ENCODE results near the gene GPR78.

Gene GPR78

DNA sequence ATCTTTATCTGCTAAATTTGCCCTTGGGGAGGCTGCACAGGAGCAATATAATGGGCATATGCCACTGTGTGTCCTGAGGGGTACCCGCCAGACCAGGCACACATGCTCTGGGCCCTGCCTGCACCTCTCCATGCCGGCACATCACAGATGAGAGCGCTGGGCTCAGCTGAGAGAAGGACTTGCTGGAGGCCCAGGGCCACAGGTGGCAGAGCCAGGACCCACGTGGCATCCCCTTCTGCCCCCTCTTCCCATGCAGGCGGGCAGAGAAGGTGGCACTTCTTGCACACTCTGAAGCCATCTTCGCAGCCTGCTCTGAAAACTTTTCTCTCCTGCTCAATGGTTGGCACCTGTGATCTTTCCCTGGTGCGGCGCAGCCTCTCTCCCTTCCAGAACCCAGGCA, 32.5 kb downstream of the GPR78 start (continued):
- TF ChIP-seq ZBTB1 (tag by site-specific recombination; IDR thresholded peaks at IDR 0.05) (no peak), FEZF1 (tag by site-specific recombination; IDR thresholded peaks at IDR 0.05) (no peak), ZNF366 (tag by site-specific recombination; conservative IDR thresholded peaks at IDR 0.05) (no peak), MEIS1 (CRISPR knock-in tag; IDR thresholded peaks at IDR 0.05; ENCODE audit: borderline replicate concordance) (no peak), ZNF239 (tag by site-specific recombination; IDR thresholded peaks at IDR 0.05) (no peak)

DNA sequence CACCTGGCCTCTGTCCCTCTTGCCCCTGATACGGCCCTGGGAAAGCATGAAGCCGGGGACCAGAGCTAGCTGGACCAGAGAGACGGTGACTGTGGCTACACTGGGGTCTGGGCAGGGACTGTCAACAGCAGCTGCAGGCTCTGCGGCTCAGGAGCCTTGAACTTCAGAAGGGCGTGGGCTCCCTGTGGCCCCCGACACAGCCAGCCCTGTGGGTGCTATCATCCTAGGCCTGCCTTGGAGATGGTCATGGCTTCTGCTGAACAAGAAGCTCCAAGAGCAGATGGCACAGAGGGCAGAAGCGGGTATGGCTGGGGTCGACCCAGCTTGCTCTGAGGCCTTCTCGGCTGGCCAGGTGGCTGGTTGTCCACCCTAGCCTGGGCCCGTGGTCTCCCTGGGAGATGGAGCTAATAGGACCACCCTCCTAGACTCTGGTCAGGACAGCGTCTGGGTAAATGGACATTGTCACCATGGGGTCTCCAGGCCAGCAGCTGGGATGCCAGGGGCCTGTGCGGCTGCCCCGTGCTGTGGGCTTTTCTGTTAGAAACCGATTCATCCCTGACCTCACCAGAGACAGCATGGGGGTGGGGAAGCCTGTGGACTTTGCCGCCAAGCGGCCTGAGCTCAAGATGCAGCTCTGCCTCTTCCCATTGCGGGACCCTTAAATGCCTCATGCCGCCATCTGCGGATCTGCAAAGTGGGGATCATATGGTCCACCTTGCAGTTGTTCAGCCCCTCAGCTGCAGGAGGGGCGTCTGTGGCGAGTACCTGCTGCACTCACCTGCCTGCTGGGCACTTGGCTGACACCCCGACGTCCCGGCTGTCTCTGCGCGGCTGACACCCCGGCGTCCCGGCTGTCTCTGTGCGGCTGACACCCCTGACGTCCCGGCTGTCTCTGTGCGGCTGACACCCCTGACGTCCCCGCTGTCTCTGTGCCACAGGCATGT, 33.5 kb downstream of the GPR78 start:
- Histone ChIP-seq H3K9me3 (ENCODE audit: control insufficient read depth, insufficient read depth, low read depth, low read length) (no peaks in the 10 kb centered on the region), H3K36me3 (ENCODE audit: control insufficient read depth in 2 of 2, insufficient read depth in 1 of 2, low read length in 2 of 2) (no peaks in the 10 kb centered on the region), H3K4me1 (ENCODE audit: control insufficient read depth, insufficient read depth, low read length) (no peaks in the 10 kb centered on the region), H3K4me3 (ENCODE audit: low read depth, low read length) (no peak overlapping the region), H3K27ac (ENCODE audit: extremely low read depth, low read depth, low read length) (no peak overlapping the region)
- ChIA-PET POLR2A (interaction anchor here (0.7 kb wide), 1 partner anchor 1759 kb away, joined by 4 read pairs; no protein-coding TSS in a partner anchor), CTCF (no interaction called here)
- TF ChIP-seq, protein P1, sequence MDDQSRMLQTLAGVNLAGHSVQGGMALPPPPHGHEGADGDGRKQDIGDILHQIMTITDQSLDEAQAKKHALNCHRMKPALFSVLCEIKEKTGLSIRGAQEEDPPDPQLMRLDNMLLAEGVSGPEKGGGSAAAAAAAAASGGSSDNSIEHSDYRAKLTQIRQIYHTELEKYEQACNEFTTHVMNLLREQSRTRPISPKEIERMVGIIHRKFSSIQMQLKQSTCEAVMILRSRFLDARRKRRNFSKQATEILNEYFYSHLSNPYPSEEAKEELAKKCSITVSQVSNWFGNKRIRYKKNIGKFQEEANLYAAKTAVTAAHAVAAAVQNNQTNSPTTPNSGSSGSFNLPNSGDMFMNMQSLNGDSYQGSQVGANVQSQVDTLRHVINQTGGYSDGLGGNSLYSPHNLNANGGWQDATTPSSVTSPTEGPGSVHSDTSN (CRISPR knock-in tag; IDR thresholded peaks at IDR 0.05), result no peak

DNA sequence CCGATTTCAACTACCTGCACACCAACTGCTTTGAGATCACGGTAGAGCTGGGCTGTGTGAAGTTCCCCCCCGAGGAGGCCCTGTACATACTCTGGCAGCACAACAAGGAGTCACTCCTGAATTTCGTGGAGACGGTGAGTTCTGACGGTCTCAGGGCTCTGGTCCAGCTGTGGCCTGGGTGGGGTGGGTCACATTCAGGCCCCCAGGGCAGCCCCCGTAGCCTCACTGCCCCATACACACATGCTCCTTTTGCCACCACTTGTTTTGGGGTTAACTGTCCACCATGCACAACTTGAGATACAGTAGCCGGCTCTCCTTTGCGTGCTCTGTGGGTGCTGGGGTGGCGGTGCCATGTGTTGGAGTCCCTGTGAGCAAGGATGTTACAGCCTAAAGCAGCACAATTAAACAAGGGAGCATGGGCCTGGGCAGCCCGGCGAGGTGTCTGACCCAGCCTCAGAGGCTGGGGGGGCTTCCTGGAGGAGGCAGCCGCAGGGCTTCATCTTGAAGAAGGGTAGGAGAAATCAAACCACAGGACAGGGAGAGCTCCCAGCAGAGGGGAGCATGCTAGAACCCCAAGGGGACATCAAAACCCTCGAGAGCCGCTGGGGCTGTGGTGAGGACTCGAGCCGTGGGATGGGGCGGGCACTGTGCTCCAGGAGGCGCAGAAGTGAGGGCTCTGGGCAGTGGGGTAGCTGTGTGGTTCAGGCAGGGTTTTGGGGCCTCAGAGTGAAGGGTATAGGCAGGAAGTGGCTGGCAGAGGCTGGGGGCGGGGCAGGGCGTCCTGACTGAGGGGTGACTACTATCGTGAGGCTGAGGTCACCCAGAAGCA, 34.4 kb downstream of the GPR78 start:
- no peak overlapping the region for H3K27ac ChIP-seq (ENCODE audit: extremely low read depth, low read depth, low read length)
- ChIA-PET CTCF (no interaction called here), POLR2A (no interaction called here)
- no peaks in the 10 kb centered on the region for H3K9me3 ChIP-seq (ENCODE audit: control insufficient read depth, insufficient read depth, low read depth, low read length)
- no peaks in the 10 kb centered on the region for H3K36me3 ChIP-seq (ENCODE audit: control insufficient read depth in 2 of 2, insufficient read depth in 1 of 2, low read length in 2 of 2)
- no peak overlapping the region for H3K4me3 ChIP-seq (ENCODE audit: low read depth, low read length)
- TF ChIP-seq ZNF24 (tag by site-specific recombination; IDR thresholded peaks at IDR 0.05), result no peak
- no peak for TF ChIP-seq ZNF416 (tag by site-specific recombination; IDR thresholded peaks at IDR 0.05)
- TF ChIP-seq SP3 (tag by site-specific recombination; IDR thresholded peaks at IDR 0.05), result no peak
- TF ChIP-seq ZNF530 (tag by site-specific recombination; IDR thresholded peaks at IDR 0.05; ENCODE audit: low read depth), result no peak
- no peak for TF ChIP-seq ZNF707 (tag by site-specific recombination; IDR thresholded peaks at IDR 0.05)
- TF ChIP-seq ZFP69B (tag by site-specific recombination; IDR thresholded peaks at IDR 0.05), result no peak
- no peak for TF ChIP-seq ZNF2 (tag by site-specific recombination; IDR thresholded peaks at IDR 0.05)
- TF ChIP-seq ZNF654 (tag by site-specific recombination; IDR thresholded peaks at IDR 0.05; ENCODE audit: low read depth), result no peak
- no peak for TF ChIP-seq ZNF16 (tag by site-specific recombination; IDR thresholded peaks at IDR 0.05; ENCODE audit: low read depth)
- TF ChIP-seq ZNF10 (tag by site-specific recombination; IDR thresholded peaks at IDR 0.05), result no peak
- TF ChIP-seq ZNF175 (tag by site-specific recombination; IDR thresholded peaks at IDR 0.05), result no peak
- TF ChIP-seq KLF8 (tag by site-specific recombination; IDR thresholded peaks at IDR 0.05), result no peak
- no peaks in the 10 kb centered on the region for H3K4me1 ChIP-seq (ENCODE audit: control insufficient read depth, insufficient read depth, low read length)

DNA sequence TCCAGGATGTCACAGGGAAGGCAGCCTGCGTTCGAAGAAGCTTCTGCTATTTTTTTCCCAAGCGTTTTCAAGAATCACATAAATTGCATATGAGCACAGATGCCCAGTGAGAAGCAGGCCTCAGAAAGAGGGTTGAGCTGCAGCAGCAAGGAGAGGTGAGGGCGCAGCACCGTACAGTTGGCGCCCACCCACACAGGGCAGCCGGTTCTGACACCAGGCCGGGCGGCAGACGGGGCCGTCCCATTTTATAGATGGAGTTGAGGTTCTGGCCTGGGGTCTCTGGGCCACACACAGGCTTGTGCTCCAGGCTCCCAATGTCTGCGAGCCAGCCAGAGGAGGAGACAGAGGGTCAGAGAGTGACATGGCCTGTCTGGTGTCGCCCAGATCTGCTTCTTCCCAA, 35.2 kb downstream of the GPR78 start:
- Histone ChIP-seq H3K9me3 (ENCODE audit: control insufficient read depth, insufficient read depth, low read depth, low read length) (no peaks in the 10 kb centered on the region), H3K4me1 (ENCODE audit: control insufficient read depth, insufficient read depth, low read length) (no peaks in the 10 kb centered on the region), H3K4me3 (ENCODE audit: low read depth, low read length) (no peak overlapping the region), H3K27ac (ENCODE audit: extremely low read depth, low read depth, low read length) (no peak overlapping the region), H3K36me3 (ENCODE audit: control insufficient read depth in 2 of 2, insufficient read depth in 1 of 2, low read length in 2 of 2) (no peaks in the 10 kb centered on the region)
- ChIA-PET POLR2A (no interaction called here), CTCF (interaction anchor here (1.3 kb wide), 1 partner anchor 8 kb away, joined by 5 read pairs; no protein-coding TSS in a partner anchor)
- TF ChIP-seq ZNF777 (tag by site-specific recombination; IDR thresholded peaks at IDR 0.05; ENCODE audit: borderline replicate concordance) (no peak), ZNF791 (tag by site-specific recombination; IDR thresholded peaks at IDR 0.05) (no peak), ZNF211 (tag by site-specific recombination; IDR thresholded peaks at IDR 0.05; ENCODE audit: low read depth) (no peak)
- TF ChIP-seq, protein P2, sequence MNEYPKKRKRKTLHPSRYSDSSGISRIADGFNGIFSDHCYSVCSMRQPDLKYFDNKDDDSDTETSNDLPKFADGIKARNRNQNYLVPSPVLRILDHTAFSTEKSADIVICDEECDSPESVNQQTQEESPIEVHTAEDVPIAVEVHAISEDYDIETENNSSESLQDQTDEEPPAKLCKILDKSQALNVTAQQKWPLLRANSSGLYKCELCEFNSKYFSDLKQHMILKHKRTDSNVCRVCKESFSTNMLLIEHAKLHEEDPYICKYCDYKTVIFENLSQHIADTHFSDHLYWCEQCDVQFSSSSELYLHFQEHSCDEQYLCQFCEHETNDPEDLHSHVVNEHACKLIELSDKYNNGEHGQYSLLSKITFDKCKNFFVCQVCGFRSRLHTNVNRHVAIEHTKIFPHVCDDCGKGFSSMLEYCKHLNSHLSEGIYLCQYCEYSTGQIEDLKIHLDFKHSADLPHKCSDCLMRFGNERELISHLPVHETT (tag by site-specific recombination; IDR thresholded peaks at IDR 0.05), result no peak
- TF ChIP-seq, protein P3, sequence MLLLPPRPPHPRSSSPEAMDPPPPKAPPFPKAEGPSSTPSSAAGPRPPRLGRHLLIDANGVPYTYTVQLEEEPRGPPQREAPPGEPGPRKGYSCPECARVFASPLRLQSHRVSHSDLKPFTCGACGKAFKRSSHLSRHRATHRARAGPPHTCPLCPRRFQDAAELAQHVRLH (tag by site-specific recombination; IDR thresholded peaks at IDR 0.05), result no peak
- TF ChIP-seq, protein P4, sequence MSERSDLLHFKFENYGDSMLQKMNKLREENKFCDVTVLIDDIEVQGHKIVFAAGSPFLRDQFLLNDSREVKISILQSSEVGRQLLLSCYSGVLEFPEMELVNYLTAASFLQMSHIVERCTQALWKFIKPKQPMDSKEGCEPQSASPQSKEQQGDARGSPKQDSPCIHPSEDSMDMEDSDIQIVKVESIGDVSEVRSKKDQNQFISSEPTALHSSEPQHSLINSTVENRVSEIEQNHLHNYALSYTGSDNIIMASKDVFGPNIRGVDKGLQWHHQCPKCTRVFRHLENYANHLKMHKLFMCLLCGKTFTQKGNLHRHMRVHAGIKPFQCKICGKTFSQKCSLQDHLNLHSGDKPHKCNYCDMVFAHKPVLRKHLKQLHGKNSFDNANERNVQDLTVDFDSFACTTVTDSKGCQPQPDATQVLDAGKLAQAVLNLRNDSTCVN (tag by site-specific recombination; optimal IDR thresholded peaks at IDR 0.05), result no peak

All from HEK293 (cell line).